B cell (primary cell): ENCODE data around the gene SWAP70. TPM values are rescaled to one million over a fixed set of nuclear protein-coding genes. Genes with fewer than 3 reads are reported as not detected.

ENCODE experiments used
- ATAC-seq: fragments of 200-7000 bp; cut with Tn5 transposase; one replicate; pipeline ENCODE4 v1.10.0; 2021; ENCODE audit warnings: low read depth, mild to moderate bottlenecking, moderate number of reproducible peaks, moderate library complexity
- CTCF ChIA-PET: fragments of 350-600 bp; sonication (Branson Sonifier 250); formaldehyde crosslinking; loops from one replicate; lab custom pipeline; 2021; ENCODE audit warnings: antibody characterized with exemption, inconsistent platforms; lab: Charles Lee
- POLR2A ChIA-PET: fragments of 350-600 bp; sonication (Branson Sonifier 250); formaldehyde crosslinking; loops from one replicate; lab custom pipeline; 2021; ENCODE audit warnings: antibody characterized with exemption; lab: Charles Lee
- DNase-seq: peaks from one replicate; pipeline ENCODE4 v3.0.0; 2013
- H2AFZ ChIP-seq: 2 replicates; pipeline ENCODE4 v1.6.1; 2012; ENCODE audit warnings: mild to moderate bottlenecking, low read depth, low read length; ENCODE audit not compliant: insufficient read depth, poor library complexity, severe bottlenecking
- H3K27ac ChIP-seq, 2 donors: 1 replicate in 1 of 2; 2 replicates in 1 of 2; pipeline ENCODE4 v1.5.1; 2012 to 2013; ENCODE audit warnings: low read length in 2 of 2, mild to moderate bottlenecking in 2 of 2, moderate library complexity in 1 of 2
- H3K27me3 ChIP-seq, 4 experiments: fragments of 200-600 bp in 1 of 4; sonication (generic) in 1 of 4; replicated peaks in 1 of 4; 1 replicate in 2 of 4; 2 replicates in 2 of 4; pipeline versions ENCODE4 v1.6.1 to v1.7.0; 2013 to 2016; ENCODE audit warnings: low read length in 3 of 4, mild to moderate bottlenecking in 2 of 4, mixed read lengths in 1 of 4, moderate library complexity in 1 of 4; ENCODE audit not compliant: insufficient read depth in 4 of 4, control insufficient read depth in 3 of 4; ENCODE audit errors: control extremely low read depth in 1 of 4
- H3K36me3 ChIP-seq, 2 experiments: replicated peaks in 1 of 2; 1 replicate in 1 of 2; 2 replicates in 1 of 2; pipeline versions ENCODE4 v1.6.1 to v1.7.1; 2013; ENCODE audit warnings: low read length in 1 of 2; ENCODE audit not compliant: insufficient read depth in 2 of 2, control insufficient read depth in 1 of 2; ENCODE audit errors: control extremely low read depth in 1 of 2, extremely low read depth in 1 of 2
- H3K4me1 ChIP-seq, 2 donors: fragments of 200-600 bp in 1 of 2; sonication (generic) in 1 of 2; 1 replicate in 1 of 2; 2 replicates in 1 of 2; pipeline versions ENCODE4 v1.5.1 to v1.6.1; 2013 to 2017; ENCODE audit warnings: low read length in 2 of 2; ENCODE audit not compliant: control insufficient read depth in 2 of 2, insufficient read depth in 2 of 2
- H3K4me2 ChIP-seq: replicated peaks from 2 replicates; pipeline ENCODE3; 2012; ENCODE audit warnings: mild to moderate bottlenecking, low read depth, low read length; ENCODE audit not compliant: poor library complexity, severe bottlenecking
- H3K4me3 ChIP-seq, 5 experiments: fragments of 200-600 bp in 1 of 5; sonication (generic) in 1 of 5; 1 replicate in 3 of 5; 2 replicates in 2 of 5; pipeline versions ENCODE4 v1.5.1 to v1.7.0; 2011 to 2016; ENCODE audit warnings: low read length in 4 of 5, mild to moderate bottlenecking in 4 of 5, low read depth in 2 of 5, control low read depth in 1 of 5, moderate library complexity in 1 of 5; ENCODE audit not compliant: insufficient read depth in 1 of 5; ENCODE audit errors: control extremely low read depth in 1 of 5, extremely low read depth in 1 of 5
- H3K79me2 ChIP-seq: fragments of 200-600 bp; sonication (generic); one replicate; pipeline ENCODE4 v1.6.0; 2016; ENCODE audit warnings: low read length; ENCODE audit not compliant: control insufficient read depth, insufficient read depth
- H3K9ac ChIP-seq: fragments of 200-600 bp; sonication (generic); 2 replicates; pipeline ENCODE4 v1.6.1; 2017; ENCODE audit warnings: mild to moderate bottlenecking, low read length, moderate library complexity
- H3K9me3 ChIP-seq, 3 donors: one replicate each; pipeline versions ENCODE4 v1.6.1 to v1.7.1; 2013; ENCODE audit warnings: low read length in 2 of 3; ENCODE audit not compliant: control insufficient read depth in 2 of 3, insufficient read depth in 1 of 3; ENCODE audit errors: control extremely low read depth in 1 of 3
- H4K20me1 ChIP-seq: 2 replicates; pipeline ENCODE4 v1.6.0; 2012; ENCODE audit warnings: mild to moderate bottlenecking, low read length; ENCODE audit not compliant: insufficient read depth, control insufficient read depth, poor library complexity, severe bottlenecking
- H3K27ac Mint-ChIP-seq: one replicate; pipeline ENCODE4 v1.8.0; 2021; ENCODE audit warnings: mixed read lengths
- H3K27me3 Mint-ChIP-seq: one replicate; pipeline ENCODE4 v1.8.0; 2021; ENCODE audit warnings: mixed read lengths
- H3K4me1 Mint-ChIP-seq: one replicate; pipeline ENCODE4 v1.8.0; 2021; ENCODE audit warnings: mixed read lengths
- H3K4me3 Mint-ChIP-seq: one replicate; pipeline ENCODE4 v1.8.0; 2021; ENCODE audit warnings: mixed read lengths
- H3K9me3 Mint-ChIP-seq: one replicate; pipeline ENCODE4 v1.8.0; 2022; ENCODE audit warnings: mixed read lengths; ENCODE audit not compliant: insufficient read depth
- EZH2 ChIP-seq: IDR thresholded peaks from 2 replicates; pipeline ENCODE4 v1.6.1; 2012; ENCODE audit warnings: borderline replicate concordance, low read depth, mild to moderate bottlenecking, moderate library complexity, low read length; ENCODE audit not compliant: insufficient read depth, poor library complexity, severe bottlenecking
- WGBS: methylation state at CpG from one replicate; pipeline ENCODE4 v1.1.5; 2013; ENCODE audit warnings: missing lambda C conversion rate; ENCODE audit not compliant: insufficient coverage; 5-methylcytosine and 5-hydroxymethylcytosine counted together
- intact Hi-C: fragments of 100-400 bp; cut with micrococcal nuclease; formaldehyde crosslinking; loops from one replicate; pipeline ENCODE4 v1.10.0; 2022
- polyA plus RNA-seq: library from polyadenylated mRNA; depleted of rRNA; stranded (reverse); fragments of >200 nt; gene quantifications from 2 replicates; pipeline ENCODE4 v1.2.3, GENCODE V29; 2012
- total RNA-seq, 2 donors: library from RNA; stranded (reverse); fragments of 120-200 nt in 1 of 2; gene quantifications; 1 replicate in 1 of 2; 2 replicates in 1 of 2; pipeline versions ENCODE4 v1.2.3 to v1.2.4, GENCODE V29; 2013 to 2022
- TF ChIP-seq, protein P1 (sequence below): fragments of 200-600 bp; IDR thresholded peaks from one replicate; pipeline ENCODE4 v1.8.0; 2022; ENCODE audit warnings: antibody characterized with exemption, mild to moderate bottlenecking

SWAP70 gene
- total and polyA plus RNA-seq, 2 donors (not counting 1 experiment from before 2014, with no cell fraction given): 69.8 to 200 TPM

- Histone ChIP-seq H3K9me3 (peaks cover 0 to 1% (median 0%) of the 10 kb centered on the region in 3 donors), H4K20me1 (peaks cover 25% of the 10 kb centered on the region), H3K27ac (peak overlapping the region; percentile 11 to 66), H3K4me2 (peak overlapping the region; percentile 25), H3K4me3 (no peak overlapping the region), H3K27me3 (no peaks in the 10 kb centered on the region), H3K79me2 (peaks cover 98% of the 10 kb centered on the region), H3K9ac (no peak overlapping the region), H3K36me3 (peaks cover 0 to 63% of the 10 kb centered on the region in 2 experiments), H3K4me1 (peaks cover 86 to 87% of the 10 kb centered on the region in 2 donors), H2AFZ (no peak overlapping the region)
- TF ChIP-seq EZH2: no peak
- TF ChIP-seq, protein P1, sequence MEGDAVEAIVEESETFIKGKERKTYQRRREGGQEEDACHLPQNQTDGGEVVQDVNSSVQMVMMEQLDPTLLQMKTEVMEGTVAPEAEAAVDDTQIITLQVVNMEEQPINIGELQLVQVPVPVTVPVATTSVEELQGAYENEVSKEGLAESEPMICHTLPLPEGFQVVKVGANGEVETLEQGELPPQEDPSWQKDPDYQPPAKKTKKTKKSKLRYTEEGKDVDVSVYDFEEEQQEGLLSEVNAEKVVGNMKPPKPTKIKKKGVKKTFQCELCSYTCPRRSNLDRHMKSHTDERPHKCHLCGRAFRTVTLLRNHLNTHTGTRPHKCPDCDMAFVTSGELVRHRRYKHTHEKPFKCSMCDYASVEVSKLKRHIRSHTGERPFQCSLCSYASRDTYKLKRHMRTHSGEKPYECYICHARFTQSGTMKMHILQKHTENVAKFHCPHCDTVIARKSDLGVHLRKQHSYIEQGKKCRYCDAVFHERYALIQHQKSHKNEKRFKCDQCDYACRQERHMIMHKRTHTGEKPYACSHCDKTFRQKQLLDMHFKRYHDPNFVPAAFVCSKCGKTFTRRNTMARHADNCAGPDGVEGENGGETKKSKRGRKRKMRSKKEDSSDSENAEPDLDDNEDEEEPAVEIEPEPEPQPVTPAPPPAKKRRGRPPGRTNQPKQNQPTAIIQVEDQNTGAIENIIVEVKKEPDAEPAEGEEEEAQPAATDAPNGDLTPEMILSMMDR: no peak
- H3K27ac Mint-ChIP-seq: peak overlapping the region; percentile 80
- ChIA-PET POLR2A (interaction anchor here (1.2 kb wide), 1 partner anchor 26 kb away, joined by 3 read pairs; no protein-coding TSS in a partner anchor), CTCF (interaction anchor here (1.1 to 5.8 kb wide), 5 partner anchors 8 to 105 kb away, joined by 3 to 50 read pairs (median 7); no protein-coding TSS in a partner anchor)
- no peaks in the 10 kb centered on the region for H3K27me3 Mint-ChIP-seq
- DNase-seq: no peak
- ATAC-seq: no peak
- H3K9me3 Mint-ChIP-seq: peaks cover 3% of the 10 kb centered on the region
- H3K4me1 Mint-ChIP-seq: peaks cover 79% of the 10 kb centered on the region
- intact Hi-C loops: no loop called here
- peak overlapping the region; percentile 49 for H3K4me3 Mint-ChIP-seq
These were observed 54.3 kb downstream of the SWAP70 start for GRCh38 chr11:9718147-9718546.

DNA sequence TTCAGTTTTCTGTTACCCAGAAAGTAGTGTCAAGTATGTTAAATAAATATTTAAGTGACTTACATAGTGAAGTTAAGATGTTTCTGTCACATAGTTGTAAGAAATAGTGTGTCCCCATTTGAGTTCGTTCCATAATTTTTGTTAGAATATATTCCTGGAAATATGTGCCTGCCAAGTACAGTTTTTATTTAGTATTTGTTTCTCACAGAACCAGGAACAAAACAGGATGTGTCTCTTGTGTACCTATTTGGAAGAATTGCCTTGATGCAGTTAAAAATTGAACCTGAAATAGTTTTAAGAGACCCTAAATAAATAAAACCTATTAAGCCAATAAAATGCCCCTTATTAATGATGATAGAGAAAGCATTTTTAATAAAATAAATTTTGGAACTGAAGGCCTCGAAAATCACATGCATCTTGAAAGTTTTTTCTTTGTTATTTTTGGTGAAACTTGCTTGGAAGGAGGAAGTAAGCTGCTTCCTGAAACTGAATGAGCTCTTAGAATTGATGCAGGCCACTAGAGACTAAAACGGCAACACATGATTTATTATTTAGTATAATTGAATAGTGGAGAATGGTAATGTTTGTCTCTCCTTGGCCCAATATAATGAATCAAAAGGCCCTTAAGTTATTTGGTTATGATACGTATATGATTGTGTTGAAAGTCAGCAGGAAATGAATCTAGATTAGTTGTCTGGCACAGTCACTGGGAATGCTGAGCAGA, 55.9 kb downstream of the SWAP70 start:
- Mint-ChIP-seq H3K27ac (peak overlapping the region; percentile 98), H3K4me3 (peak overlapping the region; percentile 85), H3K9me3 (peaks cover 3% of the 10 kb centered on the region), H3K4me1 (peaks cover 75% of the 10 kb centered on the region), H3K27me3 (no peaks in the 10 kb centered on the region)
- peaks cover 0 to 1% (median 0%) of the 10 kb centered on the region in 3 donors for H3K9me3 ChIP-seq
- no peaks in the 10 kb centered on the region for H3K27me3 ChIP-seq
- ATAC-seq: peak; percentile 46
- H3K4me2 ChIP-seq: peak overlapping the region; percentile 68
- intact Hi-C loops: loop anchor here (1.0 to 2.0 kb wide), 2 partner anchors 10 to 19 kb away; no protein-coding TSS in a partner anchor
- H3K4me1 ChIP-seq: peaks cover 76 to 82% of the 10 kb centered on the region in 2 donors
- H3K36me3 ChIP-seq: peaks cover 0 to 60% of the 10 kb centered on the region in 2 experiments
- no peak for DNase-seq
- peak overlapping the region; percentile 90 to 93 for H3K27ac ChIP-seq
- H3K79me2 ChIP-seq: peaks cover 98% of the 10 kb centered on the region
- no peak for TF ChIP-seq EZH2
- TF ChIP-seq, protein P1: no peak
- peaks cover 15% of the 10 kb centered on the region for H4K20me1 ChIP-seq
- ChIA-PET POLR2A (interaction anchor here (0.7 to 1.9 kb wide), 8 partner anchors 9 to 146 kb away, joined by 3 to 9 read pairs (median 4); partner anchors contain the start of gene WEE1), CTCF (interaction anchor here (0.7 to 5.8 kb wide), 17 partner anchors 9 to 184 kb away, joined by 3 to 50 read pairs (median 4); partner anchors contain the start of gene WEE1)
- peak overlapping the region; percentile 39 for H3K9ac ChIP-seq
- 0% methylated on average over 1 of the region's 4 CpGs for WGBS
- peak overlapping the region in 2 of 5 experiments; percentile 13 to 38 for H3K4me3 ChIP-seq
- H2AFZ ChIP-seq: peak overlapping the region; percentile 65
